K562 (cell line): Measurements from ENCODE around the gene ANKLE1.

Experiments used
- ESRRB ChIP-seq: fragments of 250-450 bp; sonication (Bioruptor Pico); IDR thresholded peaks from 2 replicates; pipeline ENCODE4 v1.5.0; 2020; ENCODE audit warnings: mild to moderate bottlenecking, moderate library complexity, borderline replicate concordance
- GATA2 ChIP-seq: sonication (generic); formaldehyde crosslinking; IDR thresholded peaks from 2 replicates; pipeline ENCODE4 v1.4.0; 2020; ENCODE audit warnings: mild to moderate bottlenecking, missing genetic modification reagents
- JUND ChIP-seq, 2 experiments: IDR thresholded peaks; 2 replicates in 1 of 2; 3 replicates in 1 of 2; pipeline ENCODE4 v1.6.1; 2011; ENCODE audit warnings: borderline replicate concordance in 2 of 2, low read depth in 2 of 2, low read length in 2 of 2, improper control_type of control experiment in 1 of 2, missing biosample characterization in 1 of 2, missing genetic modification characterization in 1 of 2, missing genetic modification reagents in 1 of 2
- POLR2A ChIP-seq: fragments of 450-650 bp; conservative IDR thresholded peaks from 2 replicates; pipeline ENCODE4 v1.6.1; 2016
- TAF1 ChIP-seq: IDR thresholded peaks from 2 replicates; pipeline ENCODE4 v1.6.1; 2011; ENCODE audit warnings: mild to moderate bottlenecking, low read length, moderate library complexity; ENCODE audit not compliant: insufficient read depth, control insufficient read depth, severe bottlenecking; ENCODE audit errors: extremely low read depth
- U2AF1 ChIP-seq: fragments of 200-400 bp; formaldehyde crosslinking; optimal IDR thresholded peaks from 2 replicates; pipeline ENCODE3; 2017; ENCODE audit warnings: mild to moderate bottlenecking, low read depth, low read length, moderate library complexity
- TF ChIP-seq, protein P1 (sequence below), 3 experiments: IDR thresholded peaks in 2 of 3; conservative IDR thresholded peaks in 1 of 3; 2 replicates each; pipeline ENCODE4 v1.5.1; 2011 to 2012; ENCODE audit warnings: low read length in 3 of 3, mild to moderate bottlenecking in 3 of 3, control low read depth in 2 of 3, improper control_type of control experiment in 1 of 3, inconsistent platforms in 1 of 3, low read depth in 1 of 3, mixed read lengths in 1 of 3, moderate library complexity in 1 of 3; ENCODE audit not compliant: insufficient read depth in 2 of 3

DNA sequence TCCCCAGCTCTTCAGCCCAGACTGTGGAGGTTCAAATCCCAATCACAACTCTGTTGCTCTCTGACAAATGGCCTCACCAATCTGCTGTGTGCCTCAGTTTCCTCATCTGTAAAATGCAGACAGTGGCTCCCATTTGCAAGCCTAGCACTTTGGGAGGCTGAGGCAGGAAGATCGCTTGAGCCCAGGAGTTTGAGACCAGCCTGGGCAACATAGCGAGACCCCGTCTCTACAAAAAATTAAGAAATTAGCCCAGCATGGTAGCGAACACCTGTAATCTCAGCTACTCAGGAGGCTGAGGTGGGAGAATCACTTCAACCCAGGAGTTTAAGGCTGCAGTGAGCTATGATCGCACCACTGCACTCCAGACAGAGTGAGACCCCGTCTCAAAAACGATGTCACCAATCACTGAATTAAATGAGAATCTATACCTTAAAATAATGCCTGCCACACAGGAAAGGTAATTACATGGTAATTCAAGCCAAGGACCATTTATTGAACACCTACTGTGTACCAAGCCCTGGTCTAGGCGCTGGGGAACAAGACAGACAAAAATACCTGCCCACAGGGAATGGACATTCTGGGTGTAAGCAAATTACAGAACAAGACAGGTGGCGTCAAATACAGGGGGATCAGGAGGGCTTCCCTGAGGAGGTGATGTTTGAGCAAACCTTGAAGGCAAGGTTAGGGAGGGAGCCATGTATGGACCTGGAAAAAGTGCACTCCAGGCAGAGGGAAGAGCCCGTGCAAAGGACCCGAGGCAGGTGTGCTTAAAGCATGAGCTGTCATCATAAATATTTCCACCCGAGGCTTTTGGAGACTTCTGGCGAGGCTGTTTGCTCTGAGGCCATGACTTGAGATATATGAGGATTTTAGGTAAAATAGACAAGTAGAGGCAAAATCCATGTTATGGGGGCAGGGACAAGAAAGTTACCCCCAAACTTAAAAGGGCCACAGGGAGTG lies 43.7 kb upstream of the ANKLE1 start:
- TF ChIP-seq, protein P1, sequence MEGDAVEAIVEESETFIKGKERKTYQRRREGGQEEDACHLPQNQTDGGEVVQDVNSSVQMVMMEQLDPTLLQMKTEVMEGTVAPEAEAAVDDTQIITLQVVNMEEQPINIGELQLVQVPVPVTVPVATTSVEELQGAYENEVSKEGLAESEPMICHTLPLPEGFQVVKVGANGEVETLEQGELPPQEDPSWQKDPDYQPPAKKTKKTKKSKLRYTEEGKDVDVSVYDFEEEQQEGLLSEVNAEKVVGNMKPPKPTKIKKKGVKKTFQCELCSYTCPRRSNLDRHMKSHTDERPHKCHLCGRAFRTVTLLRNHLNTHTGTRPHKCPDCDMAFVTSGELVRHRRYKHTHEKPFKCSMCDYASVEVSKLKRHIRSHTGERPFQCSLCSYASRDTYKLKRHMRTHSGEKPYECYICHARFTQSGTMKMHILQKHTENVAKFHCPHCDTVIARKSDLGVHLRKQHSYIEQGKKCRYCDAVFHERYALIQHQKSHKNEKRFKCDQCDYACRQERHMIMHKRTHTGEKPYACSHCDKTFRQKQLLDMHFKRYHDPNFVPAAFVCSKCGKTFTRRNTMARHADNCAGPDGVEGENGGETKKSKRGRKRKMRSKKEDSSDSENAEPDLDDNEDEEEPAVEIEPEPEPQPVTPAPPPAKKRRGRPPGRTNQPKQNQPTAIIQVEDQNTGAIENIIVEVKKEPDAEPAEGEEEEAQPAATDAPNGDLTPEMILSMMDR (IDR thresholded peaks at IDR 0.05 in 2 of 3, conservative IDR thresholded peaks at IDR 0.05 in 1 of 3; ENCODE audit: insufficient read depth in 2 of 3, low read depth in 1 of 3, low read length in 3 of 3) = no peak
- no peak for TF ChIP-seq U2AF1
- no peak for TF ChIP-seq JUND (IDR thresholded peaks at IDR 0.05; ENCODE audit: borderline replicate concordance, low read depth, low read length)
- TF ChIP-seq JUND (tag; IDR thresholded peaks at IDR 0.05; ENCODE audit: borderline replicate concordance, low read depth, low read length) = no peak
- TF ChIP-seq ESRRB (CRISPR knock-in tag) = no peak
- no peak for TF ChIP-seq GATA2 (CRISPR knock-in tag)
- TF ChIP-seq POLR2A = no peak
- TF ChIP-seq TAF1 = no peak
